Ovary (tissue), 3 donors: ENCODE results near the gene ATP9A.

ENCODE experiments used
- CTCF ChIP-seq, 3 donors: fragments of 450-650 bp in 2 of 3; fragments of 200-600 bp in 1 of 3; IDR thresholded peaks; one replicate each; pipeline versions ENCODE4 v1.5.1 to v1.8.0; 2016 to 2022; ENCODE audit warnings: antibody characterized with exemption in 3 of 3, mild to moderate bottlenecking in 1 of 3
- EP300 ChIP-seq: sonication (generic); formaldehyde crosslinking; IDR thresholded peaks from one replicate; pipeline ENCODE4 v1.6.1; 2017; ENCODE audit warnings: antibody characterized with exemption
- POLR2A ChIP-seq: fragments of 450-650 bp; IDR thresholded peaks from one replicate; pipeline ENCODE4 v1.6.1; 2017; ENCODE audit warnings: antibody characterized with exemption, mild to moderate bottlenecking, moderate library complexity
- donor health status: DM: no; HTN: no; CAD: no.

- no peak for TF ChIP-seq CTCF (IDR thresholded peaks at IDR 0.05)
- no peak for TF ChIP-seq POLR2A
- no peak for TF ChIP-seq EP300
Observed at GRCh38 chr20:51620432-51620831, 147.8 kb downstream of the ATP9A start.
